ENCODE data around the gene PLPPR1. TPM values are rescaled to one million over a fixed set of nuclear protein-coding genes. Genes with fewer than 3 reads are reported as not detected.

The PLPPR1 gene
- polyA plus RNA-seq, 1 of the 3 experiments (the other 2 are of a cell fraction) = not detected

GRCh38 chr9:101062686-101063085 is 34.2 kb downstream of the PLPPR1 start (continued):
- TF ChIP-seq MEF2A (IDR thresholded peaks at IDR 0.05; ENCODE audit: borderline replicate concordance, low read depth) (no peak), YY1 (IDR thresholded peaks at IDR 0.05; ENCODE audit: low read depth) (no peak), RAD21 (IDR thresholded peaks at IDR 0.05; ENCODE audit: low read length) (no peak)

GRCh38 chr9:101063192-101063591 is 34.7 kb downstream of the PLPPR1 start:
- Histone ChIP-seq H4K20me1 (ENCODE audit: insufficient read depth) (no peaks in the 10 kb centered on the region), H3K27ac (ENCODE audit: low read depth in 2 of 2, low read length in 1 of 2) (no peak overlapping the region), H3F3A (replicated peaks; ENCODE audit: insufficient read depth) (no peaks in the 10 kb centered on the region), H3K36me3 (replicated peaks in 1 of 2; ENCODE audit: control insufficient read depth in 1 of 2, insufficient read depth in 2 of 2, low read length in 1 of 2) (no peaks in the 10 kb centered on the region), H3K4me3 (ENCODE audit: low read depth in 2 of 2, low read length in 1 of 2) (no peak overlapping the region), H3K27me3 (ENCODE audit: insufficient read depth) (no peaks in the 10 kb centered on the region), H3K9me2 (no peaks in the 10 kb centered on the region), H3K9ac (no peak overlapping the region), H3K79me2 (ENCODE audit: insufficient read depth) (no peaks in the 10 kb centered on the region), H2AFZ (ENCODE audit: low read depth) (no peak overlapping the region), H3K9me3 (no peaks in the 10 kb centered on the region), H3K4me1 (ENCODE audit: control insufficient read depth in 1 of 2, insufficient read depth in 2 of 2, low read depth in 1 of 2, low read length in 1 of 2) (no peaks in the 10 kb centered on the region), H3K4me2 (no peak overlapping the region)
- ChIA-PET POLR2A (no interaction called here), CTCF (no interaction called here)
- 10% methylated on average over 2 of the region's 2 CpGs for WGBS (ENCODE audit: low lambda C conversion rate)
- TF ChIP-seq RXRA (IDR thresholded peaks at IDR 0.05; ENCODE audit: borderline replicate concordance, low read depth) (no peak), RAD21 (IDR thresholded peaks at IDR 0.05; ENCODE audit: low read length) (no peak)
- DNase-seq = no peak

- no peak for DNase-seq
- H4K20me1 ChIP-seq (ENCODE audit: insufficient read depth) = no peaks in the 10 kb centered on the region
- no peaks in the 10 kb centered on the region for H3K27me3 ChIP-seq (ENCODE audit: insufficient read depth)
- no peak overlapping the region for H3K4me2 ChIP-seq
- no peak overlapping the region for H3K9ac ChIP-seq
- TF ChIP-seq EZH2phosphoT487 (IDR thresholded peaks at IDR 0.05; ENCODE audit: borderline replicate concordance, low read depth) = no peak
- TF ChIP-seq EP300 (IDR thresholded peaks at IDR 0.05; ENCODE audit: borderline replicate concordance in 1 of 2, low read depth in 1 of 2, low read length in 1 of 2) = no peak
- no peak for TF ChIP-seq CTCF (IDR thresholded peaks at IDR 0.05)
- no peak for TF ChIP-seq RXRA (IDR thresholded peaks at IDR 0.05; ENCODE audit: borderline replicate concordance, low read depth)
- TF ChIP-seq GABPA (IDR thresholded peaks at IDR 0.05; ENCODE audit: low read depth) = no peak
- no peak for TF ChIP-seq USF2 (IDR thresholded peaks at IDR 0.05; ENCODE audit: borderline replicate concordance, low read depth, low read length)
- TF ChIP-seq YY1 (IDR thresholded peaks at IDR 0.05; ENCODE audit: low read depth) = no peak
- TF ChIP-seq GATA2 (CRISPR knock-in tag; IDR thresholded peaks at IDR 0.05) = no peak
- no peak for TF ChIP-seq USF1 (IDR thresholded peaks at IDR 0.05; ENCODE audit: borderline replicate concordance, low read depth)
- no peak for TF ChIP-seq POLR2AphosphoS5 (IDR thresholded peaks at IDR 0.05; ENCODE audit: low read depth, low read length)
- no peak for TF ChIP-seq SIN3A (IDR thresholded peaks at IDR 0.05; ENCODE audit: borderline replicate concordance, low read depth, low read length)
- no peak for TF ChIP-seq RFX5 (IDR thresholded peaks at IDR 0.05; ENCODE audit: low read length)
- no peak for TF ChIP-seq TCF12 (IDR thresholded peaks at IDR 0.05)
- no peak for TF ChIP-seq REST (IDR thresholded peaks at IDR 0.05; ENCODE audit: low read depth, low read length)
- TF ChIP-seq FOXM1 (IDR thresholded peaks at IDR 0.05; ENCODE audit: low read depth) = no peak
- no peak for TF ChIP-seq RAD21 (IDR thresholded peaks at IDR 0.05; ENCODE audit: low read length)
- no peak for TF ChIP-seq TEAD4 (IDR thresholded peaks at IDR 0.05; ENCODE audit: borderline replicate concordance, insufficient read depth)
- TF ChIP-seq ELF1 (IDR thresholded peaks at IDR 0.05) = no peak
- no peak for TF ChIP-seq RCOR1 (IDR thresholded peaks at IDR 0.05; ENCODE audit: low read length)
- no peak overlapping the region for H3K27ac ChIP-seq (ENCODE audit: low read depth in 2 of 2, low read length in 1 of 2)
- no peak overlapping the region for H2AFZ ChIP-seq (ENCODE audit: low read depth)
- no peaks in the 10 kb centered on the region for H3K9me2 ChIP-seq
- H3K4me1 ChIP-seq (ENCODE audit: control insufficient read depth in 1 of 2, insufficient read depth in 2 of 2, low read depth in 1 of 2, low read length in 1 of 2) = no peaks in the 10 kb centered on the region
- no peaks in the 10 kb centered on the region for H3K79me2 ChIP-seq (ENCODE audit: insufficient read depth)
- H3K36me3 ChIP-seq (replicated peaks in 1 of 2; ENCODE audit: control insufficient read depth in 1 of 2, insufficient read depth in 2 of 2, low read length in 1 of 2) = no peaks in the 10 kb centered on the region
- no peaks in the 10 kb centered on the region for H3K9me3 ChIP-seq
- POLR2A ChIA-PET = no interaction called here
- no peak overlapping the region for H3K4me3 ChIP-seq (ENCODE audit: low read depth in 2 of 2, low read length in 1 of 2)
- CTCF ChIA-PET = no interaction called here
- no peaks in the 10 kb centered on the region for H3F3A ChIP-seq (replicated peaks; ENCODE audit: insufficient read depth)
Measured at GRCh38 chr9:101064206-101064605, 35.7 kb downstream of the PLPPR1 start.
